Measurements from ENCODE around the gene CFAP91. TPM values are rescaled to one million over a fixed set of nuclear protein-coding genes. Genes with fewer than 3 reads are reported as not detected.

The CFAP91 gene
- total RNA-seq, 1 donor from 2014 or later, result 75.0 TPM

GRCh38 chr3:119679874-119680273, 22.9 kb upstream of the CFAP91 start:
- Mint-ChIP-seq H3K27ac (no peak overlapping the region), H3K4me3 (ENCODE audit: low read depth) (no peak overlapping the region), H3K36me3 (ENCODE audit: insufficient read depth) (peaks cover under 1% of the 10 kb centered on the region), H3K27me3 (no peaks in the 10 kb centered on the region), H3K9me3 (ENCODE audit: low read depth) (no peaks in the 10 kb centered on the region), H3K4me1 (ENCODE audit: low read depth) (peaks cover 17% of the 10 kb centered on the region)
- DNase-seq (ENCODE audit: low spot score, unreplicated experiment), result no peak
- TF ChIP-seq, protein P1, sequence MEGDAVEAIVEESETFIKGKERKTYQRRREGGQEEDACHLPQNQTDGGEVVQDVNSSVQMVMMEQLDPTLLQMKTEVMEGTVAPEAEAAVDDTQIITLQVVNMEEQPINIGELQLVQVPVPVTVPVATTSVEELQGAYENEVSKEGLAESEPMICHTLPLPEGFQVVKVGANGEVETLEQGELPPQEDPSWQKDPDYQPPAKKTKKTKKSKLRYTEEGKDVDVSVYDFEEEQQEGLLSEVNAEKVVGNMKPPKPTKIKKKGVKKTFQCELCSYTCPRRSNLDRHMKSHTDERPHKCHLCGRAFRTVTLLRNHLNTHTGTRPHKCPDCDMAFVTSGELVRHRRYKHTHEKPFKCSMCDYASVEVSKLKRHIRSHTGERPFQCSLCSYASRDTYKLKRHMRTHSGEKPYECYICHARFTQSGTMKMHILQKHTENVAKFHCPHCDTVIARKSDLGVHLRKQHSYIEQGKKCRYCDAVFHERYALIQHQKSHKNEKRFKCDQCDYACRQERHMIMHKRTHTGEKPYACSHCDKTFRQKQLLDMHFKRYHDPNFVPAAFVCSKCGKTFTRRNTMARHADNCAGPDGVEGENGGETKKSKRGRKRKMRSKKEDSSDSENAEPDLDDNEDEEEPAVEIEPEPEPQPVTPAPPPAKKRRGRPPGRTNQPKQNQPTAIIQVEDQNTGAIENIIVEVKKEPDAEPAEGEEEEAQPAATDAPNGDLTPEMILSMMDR (IDR thresholded peaks at IDR 0.05; ENCODE audit: unreplicated experiment), result no peak

GRCh38 chr3:119681279-119681678, 21.5 kb upstream of the CFAP91 start:
- Mint-ChIP-seq H3K27ac (no peak overlapping the region), H3K4me3 (ENCODE audit: low read depth) (no peak overlapping the region), H3K9me3 (ENCODE audit: low read depth) (no peaks in the 10 kb centered on the region), H3K36me3 (ENCODE audit: insufficient read depth) (no peaks in the 10 kb centered on the region), H3K27me3 (no peaks in the 10 kb centered on the region), H3K4me1 (ENCODE audit: low read depth) (peaks cover 10% of the 10 kb centered on the region)
- no peak for DNase-seq (ENCODE audit: low spot score, unreplicated experiment)
- TF ChIP-seq, protein P1 (IDR thresholded peaks at IDR 0.05; ENCODE audit: unreplicated experiment), result peak; percentile 42

DNA sequence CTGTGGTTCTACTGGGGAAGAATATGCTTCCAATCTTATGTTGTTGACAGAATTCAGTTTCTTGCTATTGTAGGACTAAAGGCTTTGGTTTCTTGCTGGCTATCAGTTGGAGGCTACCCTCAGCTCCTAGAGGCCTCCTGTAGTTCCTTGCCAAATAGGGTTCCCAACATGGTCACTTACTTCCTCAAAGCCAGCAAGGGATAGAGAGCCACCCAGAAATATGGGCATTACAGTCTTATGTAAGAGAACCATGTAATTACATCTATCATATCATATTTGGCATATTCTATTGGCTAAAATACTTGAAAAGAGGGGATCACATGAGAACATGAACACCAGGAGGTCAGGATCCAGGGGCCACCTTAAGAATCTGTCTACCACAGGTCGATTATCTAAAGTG, 19.4 kb upstream of the CFAP91 start:
- no peaks in the 10 kb centered on the region for H3K27me3 Mint-ChIP-seq
- H3K36me3 Mint-ChIP-seq (ENCODE audit: insufficient read depth), result peaks cover 1% of the 10 kb centered on the region
- TF ChIP-seq, protein P1 (IDR thresholded peaks at IDR 0.05; ENCODE audit: unreplicated experiment), result no peak
- DNase-seq (ENCODE audit: low spot score, unreplicated experiment), result no peak
- peaks cover 4% of the 10 kb centered on the region for H3K9me3 Mint-ChIP-seq (ENCODE audit: low read depth)
- no peak overlapping the region for H3K27ac Mint-ChIP-seq
- no peaks in the 10 kb centered on the region for H3K4me1 Mint-ChIP-seq (ENCODE audit: low read depth)
- H3K4me3 Mint-ChIP-seq (ENCODE audit: low read depth), result no peak overlapping the region

GRCh38 chr3:119690043-119690656, 12.7 kb upstream of the CFAP91 start:
- Mint-ChIP-seq H3K4me1 (ENCODE audit: low read depth) (no peaks in the 10 kb centered on the region), H3K9me3 (ENCODE audit: low read depth) (peaks cover 4% of the 10 kb centered on the region), H3K27me3 (no peaks in the 10 kb centered on the region), H3K4me3 (ENCODE audit: low read depth) (no peak overlapping the region), H3K36me3 (ENCODE audit: insufficient read depth) (peaks cover 1% of the 10 kb centered on the region), H3K27ac (no peak overlapping the region)
- no peak for DNase-seq (ENCODE audit: low spot score, unreplicated experiment)
- TF ChIP-seq, protein P1 (IDR thresholded peaks at IDR 0.05; ENCODE audit: unreplicated experiment), result peak; percentile 63

DNA sequence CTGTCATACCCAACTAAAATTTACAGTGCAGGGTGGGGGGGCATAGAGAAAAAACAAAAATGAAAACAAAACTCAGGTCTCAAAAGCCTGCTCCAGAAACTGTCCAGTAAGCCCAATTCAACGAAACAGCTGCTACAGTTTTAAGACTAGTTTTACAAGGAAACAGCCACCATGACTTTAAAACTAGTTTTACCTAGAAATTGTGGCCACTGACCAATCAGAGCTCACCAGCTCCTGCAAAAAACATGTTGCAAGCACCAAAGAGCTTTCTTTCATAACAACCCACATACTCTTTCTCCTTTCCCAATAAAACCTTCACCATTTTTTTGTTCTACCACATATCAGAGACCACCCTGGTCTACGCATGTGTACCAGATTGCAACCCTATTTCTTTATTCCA, 7.3 kb upstream of the CFAP91 start:
- Mint-ChIP-seq H3K9me3 (ENCODE audit: low read depth) (no peaks in the 10 kb centered on the region), H3K36me3 (ENCODE audit: insufficient read depth) (no peaks in the 10 kb centered on the region), H3K4me3 (ENCODE audit: low read depth) (no peak overlapping the region), H3K27ac (no peak overlapping the region), H3K4me1 (ENCODE audit: low read depth) (no peaks in the 10 kb centered on the region), H3K27me3 (no peaks in the 10 kb centered on the region)
- TF ChIP-seq, protein P1 (IDR thresholded peaks at IDR 0.05; ENCODE audit: unreplicated experiment), result no peak
- no peak for DNase-seq (ENCODE audit: low spot score, unreplicated experiment)
